WTC11 (cell line): ENCODE measurements around the gene PPP2R5E. TPM values are rescaled to one million over a fixed set of nuclear protein-coding genes. Genes with fewer than 3 reads are reported as not detected.
"Not testable (repeated sequence)": the region's sequence is repeated elsewhere in the genome, so short reads cannot be mapped to it uniquely, and the experiment has no call there.

Experiments used
- ATAC-seq: fragments of 200-7000 bp; cut with Tn5 transposase; 2 replicates; pipeline ENCODE4 v1.10.0; 2021; ENCODE audit warnings: mild to moderate bottlenecking, moderate library complexity
- CTCF ChIA-PET: fragments of 300-600 bp; sonication (Branson Sonifier 250); formaldehyde crosslinking; loops from one replicate; lab custom pipeline; 2021; ENCODE audit warnings: antibody characterized with exemption; lab: Charles Lee
- POLR2A ChIA-PET: fragments of 350-600 bp; sonication (Branson Sonifier 250); formaldehyde crosslinking; loops from one replicate; lab custom pipeline; 2021; ENCODE audit warnings: antibody characterized with exemption; lab: Charles Lee
- DNase-seq: peaks from one replicate; pipeline ENCODE4 v3.0.0; 2021; ENCODE audit warnings: low spot score
- H3K27ac Mint-ChIP-seq: 2 replicates; pipeline ENCODE4 v1.8.0; 2021; ENCODE audit warnings: mixed read lengths
- H3K27me3 Mint-ChIP-seq: 2 replicates; pipeline ENCODE4 v1.8.0; 2021; ENCODE audit warnings: low read depth, mild to moderate bottlenecking, moderate library complexity, mixed read lengths
- H3K36me3 Mint-ChIP-seq: 2 replicates; pipeline ENCODE4 v1.8.0; 2021; ENCODE audit warnings: mixed read lengths
- H3K4me1 Mint-ChIP-seq: 2 replicates; pipeline ENCODE4 v1.8.0; 2022; ENCODE audit warnings: mixed read lengths
- H3K4me3 Mint-ChIP-seq: 2 replicates; pipeline ENCODE4 v1.8.0; 2021; ENCODE audit warnings: mild to moderate bottlenecking, moderate library complexity, mixed read lengths
- H3K9me3 Mint-ChIP-seq: 2 replicates; pipeline ENCODE4 v1.8.0; 2021; ENCODE audit warnings: mixed read lengths
- CREM ChIP-seq: sonication (generic); formaldehyde crosslinking; IDR thresholded peaks from 2 replicates; pipeline ENCODE4 v1.8.1; 2022; ENCODE audit warnings: mild to moderate bottlenecking, missing genetic modification reagents, moderate library complexity
- GABPB1 ChIP-seq: sonication (generic); formaldehyde crosslinking; IDR thresholded peaks from 2 replicates; pipeline ENCODE4 v1.8.1; 2023; ENCODE audit warnings: mild to moderate bottlenecking, missing genetic modification reagents
- HMGA2 ChIP-seq: fragments of 250-450 bp; sonication (Bioruptor Pico); IDR thresholded peaks from 2 replicates; pipeline ENCODE4 v1.4.0; 2021; ENCODE audit warnings: mild to moderate bottlenecking, moderate library complexity
- JAZF1 ChIP-seq: fragments of 250-450 bp; sonication (Bioruptor Pico); IDR thresholded peaks from 2 replicates; pipeline ENCODE4 v1.9.0; 2021; ENCODE audit warnings: moderate library complexity, mild to moderate bottlenecking, inconsistent platforms
- MYBL2 ChIP-seq: sonication (generic); formaldehyde crosslinking; IDR thresholded peaks from 2 replicates; pipeline ENCODE4 v1.8.1; 2023; ENCODE audit warnings: mild to moderate bottlenecking, moderate library complexity, missing genetic modification reagents
- NR3C1 ChIP-seq: sonication (generic); formaldehyde crosslinking; conservative IDR thresholded peaks from 2 replicates; pipeline ENCODE4 v1.8.1; 2023; ENCODE audit warnings: low read depth, mild to moderate bottlenecking, missing genetic modification reagents
- OVOL2 ChIP-seq: fragments of 250-450 bp; sonication (Bioruptor Pico); IDR thresholded peaks from 2 replicates; pipeline ENCODE4 v1.9.0; 2021; ENCODE audit warnings: mild to moderate bottlenecking, borderline replicate concordance
- RORB ChIP-seq: fragments of 250-450 bp; sonication (Bioruptor Pico); IDR thresholded peaks from 2 replicates; pipeline ENCODE4 v1.9.0; 2021; ENCODE audit warnings: mild to moderate bottlenecking
- SMAD3 ChIP-seq: sonication (generic); formaldehyde crosslinking; IDR thresholded peaks from 2 replicates; pipeline ENCODE4 v1.8.0; 2022; ENCODE audit warnings: missing genetic modification reagents, mild to moderate bottlenecking, borderline replicate concordance
- TP53 ChIP-seq: sonication (generic); formaldehyde crosslinking; IDR thresholded peaks from 2 replicates; pipeline ENCODE4 v1.8.1; 2023; ENCODE audit warnings: mild to moderate bottlenecking, missing genetic modification reagents
- ZNF138 ChIP-seq: sonication (generic); formaldehyde crosslinking; conservative IDR thresholded peaks from 2 replicates; pipeline ENCODE4 v1.8.1; 2022; ENCODE audit warnings: mild to moderate bottlenecking, moderate library complexity, missing genetic modification reagents
- ZNF219 ChIP-seq: sonication (generic); formaldehyde crosslinking; IDR thresholded peaks from 2 replicates; pipeline ENCODE4 v1.8.0; 2023; ENCODE audit warnings: missing genetic modification reagents, mild to moderate bottlenecking, borderline replicate concordance
- ZNF232 ChIP-seq: sonication (generic); formaldehyde crosslinking; IDR thresholded peaks from 2 replicates; pipeline ENCODE4 v1.8.0; 2022; ENCODE audit warnings: mild to moderate bottlenecking, missing genetic modification reagents
- ZNF281 ChIP-seq: sonication (generic); formaldehyde crosslinking; IDR thresholded peaks from 2 replicates; pipeline ENCODE4 v1.8.0; 2023; ENCODE audit warnings: mild to moderate bottlenecking, missing genetic modification reagents
- ZNF423 ChIP-seq: fragments of 250-450 bp; sonication (Bioruptor Pico); IDR thresholded peaks from 2 replicates; pipeline ENCODE4 v2.1.2; 2022; ENCODE audit warnings: mild to moderate bottlenecking, moderate library complexity
- ZNF671 ChIP-seq: fragments of 250-450 bp; sonication (Bioruptor Pico); IDR thresholded peaks from 2 replicates; pipeline ENCODE4 v1.8.0; 2021; ENCODE audit warnings: mild to moderate bottlenecking
- total RNA-seq: library from RNA; stranded (reverse); gene quantifications from 3 replicates; pipeline ENCODE4 v1.2.3, GENCODE V29; 2021
- TF ChIP-seq, protein P1 (sequence below): fragments of 250-450 bp; sonication (Bioruptor Pico); IDR thresholded peaks from 2 replicates; pipeline ENCODE4 v1.9.0; 2021; ENCODE audit warnings: mild to moderate bottlenecking, borderline replicate concordance
- TF ChIP-seq, protein P2 (sequence below): sonication (generic); formaldehyde crosslinking; IDR thresholded peaks from 2 replicates; pipeline ENCODE4 v1.8.1; 2022; ENCODE audit warnings: mild to moderate bottlenecking, missing genetic modification reagents, moderate library complexity, borderline replicate concordance

Gene PPP2R5E
- total RNA-seq, 1 experiment from 2014 or later: 59.0 TPM

GRCh38 chr14:63543000-63543825 lies at the start of gene PPP2R5E (continued):
- TF ChIP-seq HMGA2: no peak
- TF ChIP-seq ZNF219 (CRISPR knock-in tag): no peak
- peak; percentile 11; the same call in 1 of the 2 replicates for TF ChIP-seq SMAD3 (CRISPR knock-in tag)
- no peak for TF ChIP-seq ZNF423 (CRISPR knock-in tag)
- TF ChIP-seq, protein P1, sequence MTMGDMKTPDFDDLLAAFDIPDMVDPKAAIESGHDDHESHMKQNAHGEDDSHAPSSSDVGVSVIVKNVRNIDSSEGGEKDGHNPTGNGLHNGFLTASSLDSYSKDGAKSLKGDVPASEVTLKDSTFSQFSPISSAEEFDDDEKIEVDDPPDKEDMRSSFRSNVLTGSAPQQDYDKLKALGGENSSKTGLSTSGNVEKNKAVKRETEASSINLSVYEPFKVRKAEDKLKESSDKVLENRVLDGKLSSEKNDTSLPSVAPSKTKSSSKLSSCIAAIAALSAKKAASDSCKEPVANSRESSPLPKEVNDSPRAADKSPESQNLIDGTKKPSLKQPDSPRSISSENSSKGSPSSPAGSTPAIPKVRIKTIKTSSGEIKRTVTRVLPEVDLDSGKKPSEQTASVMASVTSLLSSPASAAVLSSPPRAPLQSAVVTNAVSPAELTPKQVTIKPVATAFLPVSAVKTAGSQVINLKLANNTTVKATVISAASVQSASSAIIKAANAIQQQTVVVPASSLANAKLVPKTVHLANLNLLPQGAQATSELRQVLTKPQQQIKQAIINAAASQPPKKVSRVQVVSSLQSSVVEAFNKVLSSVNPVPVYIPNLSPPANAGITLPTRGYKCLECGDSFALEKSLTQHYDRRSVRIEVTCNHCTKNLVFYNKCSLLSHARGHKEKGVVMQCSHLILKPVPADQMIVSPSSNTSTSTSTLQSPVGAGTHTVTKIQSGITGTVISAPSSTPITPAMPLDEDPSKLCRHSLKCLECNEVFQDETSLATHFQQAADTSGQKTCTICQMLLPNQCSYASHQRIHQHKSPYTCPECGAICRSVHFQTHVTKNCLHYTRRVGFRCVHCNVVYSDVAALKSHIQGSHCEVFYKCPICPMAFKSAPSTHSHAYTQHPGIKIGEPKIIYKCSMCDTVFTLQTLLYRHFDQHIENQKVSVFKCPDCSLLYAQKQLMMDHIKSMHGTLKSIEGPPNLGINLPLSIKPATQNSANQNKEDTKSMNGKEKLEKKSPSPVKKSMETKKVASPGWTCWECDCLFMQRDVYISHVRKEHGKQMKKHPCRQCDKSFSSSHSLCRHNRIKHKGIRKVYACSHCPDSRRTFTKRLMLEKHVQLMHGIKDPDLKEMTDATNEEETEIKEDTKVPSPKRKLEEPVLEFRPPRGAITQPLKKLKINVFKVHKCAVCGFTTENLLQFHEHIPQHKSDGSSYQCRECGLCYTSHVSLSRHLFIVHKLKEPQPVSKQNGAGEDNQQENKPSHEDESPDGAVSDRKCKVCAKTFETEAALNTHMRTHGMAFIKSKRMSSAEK (CRISPR knock-in tag): no peak
- TF ChIP-seq JAZF1 (CRISPR knock-in tag): no peak
- no peak for TF ChIP-seq ZNF671
- no peak for TF ChIP-seq RORB (CRISPR knock-in tag)
- peak; percentile 90 for TF ChIP-seq MYBL2
- no peak for TF ChIP-seq NR3C1
- TF ChIP-seq ZNF138 (CRISPR knock-in tag): no peak
- TF ChIP-seq GABPB1 (CRISPR knock-in tag): peak; percentile 9; the same call in 1 of the 2 replicates
- no peak for TF ChIP-seq ZNF281 (CRISPR knock-in tag)
- TF ChIP-seq TP53 (CRISPR knock-in tag): no peak
- peak; percentile 51; the same call in 1 of the 2 replicates for TF ChIP-seq CREM (CRISPR knock-in tag)
- TF ChIP-seq OVOL2 (CRISPR knock-in tag): no peak
- TF ChIP-seq ZNF232: no peak
- TF ChIP-seq, protein P2, sequence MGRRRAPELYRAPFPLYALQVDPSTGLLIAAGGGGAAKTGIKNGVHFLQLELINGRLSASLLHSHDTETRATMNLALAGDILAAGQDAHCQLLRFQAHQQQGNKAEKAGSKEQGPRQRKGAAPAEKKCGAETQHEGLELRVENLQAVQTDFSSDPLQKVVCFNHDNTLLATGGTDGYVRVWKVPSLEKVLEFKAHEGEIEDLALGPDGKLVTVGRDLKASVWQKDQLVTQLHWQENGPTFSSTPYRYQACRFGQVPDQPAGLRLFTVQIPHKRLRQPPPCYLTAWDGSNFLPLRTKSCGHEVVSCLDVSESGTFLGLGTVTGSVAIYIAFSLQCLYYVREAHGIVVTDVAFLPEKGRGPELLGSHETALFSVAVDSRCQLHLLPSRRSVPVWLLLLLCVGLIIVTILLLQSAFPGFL (CRISPR knock-in tag): no peak

DNA sequence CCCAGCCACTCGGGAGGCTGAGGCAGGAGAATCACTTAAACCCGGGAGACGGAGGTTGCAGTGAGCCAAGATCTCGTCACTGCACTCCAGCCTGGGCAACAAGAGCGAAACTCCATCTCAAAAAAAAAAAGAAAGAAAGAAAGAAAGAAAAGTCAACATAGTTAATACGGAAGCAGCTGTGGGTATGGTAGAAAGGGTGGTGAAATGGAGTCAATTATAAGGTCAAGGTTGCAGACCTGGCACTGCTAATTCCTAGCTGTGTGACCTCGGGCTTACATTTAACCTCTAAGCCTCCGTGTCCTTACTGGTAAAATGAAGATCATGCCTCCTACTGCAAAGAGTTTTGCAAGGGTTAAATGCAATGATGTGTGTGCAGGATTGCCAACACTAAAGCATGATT lies 39.9 kb upstream of the PPP2R5E start:
- H3K27me3 Mint-ChIP-seq, H3K4me3 Mint-ChIP-seq, POLR2A ChIA-PET, H3K36me3 Mint-ChIP-seq, H3K9me3 Mint-ChIP-seq, ATAC-seq, H3K27ac Mint-ChIP-seq, CTCF ChIA-PET, H3K4me1 Mint-ChIP-seq, DNase-seq: not testable (repeated sequence)
